Small intestine (tissue), 7 donors: Measurements from ENCODE around the gene C1orf232. TPM values are rescaled to one million over a fixed set of nuclear protein-coding genes. Genes with fewer than 3 reads are reported as not detected.

Experiments used
- DNase-seq, 2 donors: peaks; one replicate each; pipeline versions ENCODE4 v3.0.0 to v3.0.0-alpha.2; 2013
- FAIRE-seq: peaks from 2 replicates; lab custom pipeline; 2012; peaks lifted over from hg19 to GRCh38; lab: Jason Lieb, UNC
- H3K27ac ChIP-seq, 3 donors: one replicate each; pipeline ENCODE4 v1.5.1; 2013; ENCODE audit warnings: low read length in 2 of 3, mild to moderate bottlenecking in 2 of 3, control low read depth in 1 of 3, inconsistent platforms in 1 of 3, low read depth in 1 of 3, moderate library complexity in 1 of 3
- H3K27me3 ChIP-seq, 3 donors: one replicate each; pipeline ENCODE4 v1.6.1; 2013; ENCODE audit warnings: low read length in 3 of 3, inconsistent platforms in 1 of 3; ENCODE audit not compliant: control insufficient read depth in 3 of 3, insufficient read depth in 3 of 3
- H3K36me3 ChIP-seq, 3 donors: one replicate each; pipeline ENCODE4 v1.6.1; 2013; ENCODE audit warnings: low read length in 3 of 3, inconsistent platforms in 1 of 3, low read depth in 1 of 3, mild to moderate bottlenecking in 1 of 3, moderate library complexity in 1 of 3; ENCODE audit not compliant: control insufficient read depth in 3 of 3, insufficient read depth in 2 of 3
- H3K4me1 ChIP-seq, 3 donors: one replicate each; pipeline ENCODE4 v1.6.1; 2013; ENCODE audit warnings: low read length in 2 of 3, inconsistent platforms in 1 of 3, low read depth in 1 of 3, mild to moderate bottlenecking in 1 of 3, moderate library complexity in 1 of 3; ENCODE audit not compliant: control insufficient read depth in 3 of 3, insufficient read depth in 2 of 3
- H3K4me3 ChIP-seq, 3 donors: one replicate each; pipeline ENCODE4 v1.5.1; 2013; ENCODE audit warnings: low read length in 3 of 3, control low read depth in 1 of 3, inconsistent platforms in 1 of 3, low read depth in 1 of 3, mild to moderate bottlenecking in 1 of 3, moderate library complexity in 1 of 3
- H3K9me3 ChIP-seq, 2 donors: one replicate each; pipeline ENCODE4 v1.6.1; 2013; ENCODE audit warnings: low read depth in 1 of 2, low read length in 1 of 2; ENCODE audit not compliant: control insufficient read depth in 2 of 2, insufficient read depth in 1 of 2
- WGBS, 3 donors: extraction: QIAGEN DNeasy Blood & Tissue Kit; methylation state at CpG; one replicate each; pipeline ENCODE4 v1.1.7; 2013; 5-methylcytosine and 5-hydroxymethylcytosine counted together
- polyA plus RNA-seq, 4 donors: library from polyadenylated mRNA; stranded (reverse) in 3 of 4; unstranded in 1 of 4; fragments of 200-250 nt in 3 of 4; fragments of 120-200 nt in 1 of 4; gene quantifications; one replicate each; pipeline versions ENCODE4 v1.2.1 to v1.2.3, GENCODE V29; 2013
- donor health status: healthy with polysubstance abuse.
- donor health status: control.
- donor health status: control.
- donor health status: Bipolar disorder and iron deficiency.
- donor health status: healthy.

The C1orf232 gene
- polyA plus RNA-seq, 4 donors: not detected

GRCh38 chr1:26158271-26158907 lies 10.4 kb downstream of the C1orf232 start:
- no peaks in the 10 kb centered on the region for H3K36me3 ChIP-seq
- peaks cover 4 to 53% (median 14%) of the 10 kb centered on the region in 3 donors for H3K27me3 ChIP-seq
- 77 to 96% (median 85%) methylated on average over 5 of the region's 5 CpGs for WGBS, 3 donors
- H3K27ac ChIP-seq: no peak overlapping the region
- FAIRE-seq (no peak), DNase-seq (no peak)
- no peak overlapping the region for H3K4me3 ChIP-seq
- H3K4me1 ChIP-seq: peaks cover 0 to 12% (median 0%) of the 10 kb centered on the region in 3 donors
- no peaks in the 10 kb centered on the region for H3K9me3 ChIP-seq

DNA sequence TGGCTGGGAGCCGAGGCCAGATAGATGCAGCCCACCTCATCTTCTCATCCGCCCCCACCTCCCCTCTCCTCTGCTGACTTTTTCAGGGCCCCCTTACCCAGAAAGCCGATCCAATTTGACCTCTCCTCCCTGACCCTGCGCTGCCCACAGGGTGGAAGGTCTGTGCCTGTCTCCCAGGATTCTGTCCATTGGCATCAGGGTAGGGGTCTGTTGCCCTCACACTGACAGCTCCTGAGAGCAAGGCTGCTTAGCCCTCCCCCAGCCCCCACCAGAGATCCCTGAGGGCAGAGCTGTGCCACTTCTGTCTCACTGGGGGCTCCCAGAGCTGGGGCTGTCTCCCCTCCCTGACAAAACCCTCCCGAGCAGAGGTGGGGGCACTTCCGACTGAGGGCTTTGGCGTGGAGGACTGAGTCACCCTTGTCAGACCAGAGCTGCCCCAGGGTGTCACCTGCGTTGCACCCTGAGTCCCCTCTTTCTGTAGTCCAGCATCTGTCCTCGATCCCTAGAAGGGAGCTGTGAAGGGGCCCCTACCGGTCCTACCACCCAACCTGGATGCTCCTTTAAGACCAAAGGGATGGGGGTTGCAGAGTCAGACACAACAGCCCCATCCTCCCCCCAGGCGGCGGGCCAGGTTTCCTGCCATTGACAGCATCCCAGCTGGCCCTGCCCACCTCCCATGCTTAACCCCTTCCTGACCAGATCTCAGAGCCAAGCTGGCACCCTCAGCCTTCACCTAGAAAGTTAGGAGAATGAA lies 12.3 kb downstream of the C1orf232 start:
- DNase-seq: no peak
- peak overlapping the region in 1 of 3 donors; percentile 46 for H3K27ac ChIP-seq

GRCh38 chr1:26155370-26156284 lies 13.1 kb downstream of the C1orf232 start:
- FAIRE-seq: no peak
- WGBS, 3 donors: 62 to 68% (median 64%) methylated on average over 21 of the region's 21 CpGs
- Histone ChIP-seq H3K27me3 (peaks cover 0 to 34% (median 6%) of the 10 kb centered on the region in 3 donors), H3K9me3 (no peaks in the 10 kb centered on the region), H3K4me3 (no peak overlapping the region), H3K36me3 (no peaks in the 10 kb centered on the region), H3K27ac (peak overlapping the region in 1 of 3 donors; percentile 46), H3K4me1 (no peaks in the 10 kb centered on the region)
- DNase-seq: no peak

More for the DNA sequence above, 12.3 kb downstream of the C1orf232 start:
- no peak for FAIRE-seq
- Histone ChIP-seq H3K36me3 (no peaks in the 10 kb centered on the region), H3K4me3 (no peak overlapping the region), H3K4me1 (peaks cover 0 to 6% (median 0%) of the 10 kb centered on the region in 3 donors), H3K9me3 (no peaks in the 10 kb centered on the region), H3K27me3 (peaks cover 0 to 39% (median 9%) of the 10 kb centered on the region in 3 donors)
- WGBS, 3 donors: 26 to 34% (median 31%) methylated on average over 11 to 12 of the region's 12 CpGs

GRCh38 chr1:26154750-26155149 lies 14.0 kb downstream of the C1orf232 start:
- Histone ChIP-seq H3K27me3 (peaks cover 0 to 29% (median 6%) of the 10 kb centered on the region in 3 donors), H3K9me3 (no peaks in the 10 kb centered on the region), H3K4me1 (no peaks in the 10 kb centered on the region), H3K27ac (no peak overlapping the region), H3K4me3 (no peak overlapping the region), H3K36me3 (no peaks in the 10 kb centered on the region)
- 40 to 61% (median 48%) methylated on average over 8 to 9 of the region's 9 CpGs for WGBS, 3 donors
- DNase-seq (no peak), FAIRE-seq (no peak)

GRCh38 chr1:26153966-26154532 lies 14.7 kb downstream of the C1orf232 start:
- H3K27ac ChIP-seq: no peak overlapping the region
- DNase-seq (no peak), FAIRE-seq (no peak)
- no peak overlapping the region for H3K4me3 ChIP-seq
- WGBS, 3 donors: 50 to 55% (median 53%) methylated on average over 5 of the region's 5 CpGs
- peaks cover 0 to 29% (median 6%) of the 10 kb centered on the region in 3 donors for H3K27me3 ChIP-seq
- no peaks in the 10 kb centered on the region for H3K36me3 ChIP-seq
- H3K9me3 ChIP-seq: no peaks in the 10 kb centered on the region
- no peaks in the 10 kb centered on the region for H3K4me1 ChIP-seq

- peaks cover 0 to 3% (median 0%) of the 10 kb centered on the region in 3 donors for H3K27me3 ChIP-seq
- no peak overlapping the region for H3K27ac ChIP-seq
- no peak for DNase-seq
- no peak overlapping the region for H3K4me3 ChIP-seq
- FAIRE-seq: no peak
- no peaks in the 10 kb centered on the region for H3K36me3 ChIP-seq
- H3K9me3 ChIP-seq: no peaks in the 10 kb centered on the region
- H3K4me1 ChIP-seq: no peaks in the 10 kb centered on the region
These were observed 19.9 kb downstream of the C1orf232 start for GRCh38 chr1:26148887-26149286.

GRCh38 chr1:26145960-26146294 lies 22.8 kb downstream of the C1orf232 start:
- Histone ChIP-seq H3K4me3 (no peak overlapping the region), H3K27me3 (no peaks in the 10 kb centered on the region), H3K4me1 (no peaks in the 10 kb centered on the region), H3K36me3 (no peaks in the 10 kb centered on the region), H3K27ac (no peak overlapping the region), H3K9me3 (no peaks in the 10 kb centered on the region)
- DNase-seq: no peak
- no peak for FAIRE-seq
- 26 to 50% (median 39%) methylated on average over 6 of the region's 6 CpGs for WGBS, 3 donors
